Measurements from ENCODE around the gene ZC3H12C.

- TF ChIP-seq, protein P1, sequence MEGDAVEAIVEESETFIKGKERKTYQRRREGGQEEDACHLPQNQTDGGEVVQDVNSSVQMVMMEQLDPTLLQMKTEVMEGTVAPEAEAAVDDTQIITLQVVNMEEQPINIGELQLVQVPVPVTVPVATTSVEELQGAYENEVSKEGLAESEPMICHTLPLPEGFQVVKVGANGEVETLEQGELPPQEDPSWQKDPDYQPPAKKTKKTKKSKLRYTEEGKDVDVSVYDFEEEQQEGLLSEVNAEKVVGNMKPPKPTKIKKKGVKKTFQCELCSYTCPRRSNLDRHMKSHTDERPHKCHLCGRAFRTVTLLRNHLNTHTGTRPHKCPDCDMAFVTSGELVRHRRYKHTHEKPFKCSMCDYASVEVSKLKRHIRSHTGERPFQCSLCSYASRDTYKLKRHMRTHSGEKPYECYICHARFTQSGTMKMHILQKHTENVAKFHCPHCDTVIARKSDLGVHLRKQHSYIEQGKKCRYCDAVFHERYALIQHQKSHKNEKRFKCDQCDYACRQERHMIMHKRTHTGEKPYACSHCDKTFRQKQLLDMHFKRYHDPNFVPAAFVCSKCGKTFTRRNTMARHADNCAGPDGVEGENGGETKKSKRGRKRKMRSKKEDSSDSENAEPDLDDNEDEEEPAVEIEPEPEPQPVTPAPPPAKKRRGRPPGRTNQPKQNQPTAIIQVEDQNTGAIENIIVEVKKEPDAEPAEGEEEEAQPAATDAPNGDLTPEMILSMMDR (IDR thresholded peaks at IDR 0.05) = no peak
- TF ChIP-seq POLR2A (IDR thresholded peaks at IDR 0.05) = no peak
Measured at GRCh38 chr11:110085255-110085838, 7.8 kb upstream of the ZC3H12C start.
